Thyroid gland (tissue), 4 donors: ENCODE results near the gene CYP26B1. TPM values are rescaled to one million over a fixed set of nuclear protein-coding genes. Genes with fewer than 3 reads are reported as not detected.

Experiments
- DNase-seq, 2 donors: peaks; one replicate each; pipeline ENCODE4 v3.0.0-alpha.2; 2019
- H3K27ac ChIP-seq, 3 donors: fragments of 200-600 bp; sonication (generic); 1 replicate in 2 of 3; 2 replicates in 1 of 3; pipeline ENCODE4 v1.5.1; 2016 to 2019; ENCODE audit warnings: mild to moderate bottlenecking in 1 of 3, moderate library complexity in 1 of 3
- H3K27me3 ChIP-seq: fragments of 200-600 bp; sonication (generic); one replicate; pipeline ENCODE4 v1.5.1; 2019
- H3K36me3 ChIP-seq, 2 donors: fragments of 200-600 bp; sonication (generic); one replicate each; pipeline ENCODE4 v1.5.1; 2016 to 2019
- H3K4me1 ChIP-seq, 2 donors: fragments of 200-600 bp; sonication (generic); one replicate each; pipeline ENCODE4 v1.5.1; 2017 to 2019
- H3K4me3 ChIP-seq, 3 donors: fragments of 200-600 bp; sonication (generic); replicated peaks in 1 of 3; 1 replicate in 2 of 3; 2 replicates in 1 of 3; pipeline ENCODE4 v1.5.1; 2016; ENCODE audit warnings: mild to moderate bottlenecking in 1 of 3
- H3K9me3 ChIP-seq: fragments of 200-600 bp; sonication (generic); one replicate; pipeline ENCODE4 v1.5.1; 2017
- CTCF ChIP-seq, 6 experiments: fragments of 200-600 bp in 3 of 6; fragments of 450-650 bp in 3 of 6; sonication (generic) in 3 of 6; IDR thresholded peaks; one replicate each; pipeline ENCODE4 v1.5.1; 2016 to 2019; ENCODE audit warnings: antibody characterized with exemption in 6 of 6, mild to moderate bottlenecking in 2 of 6, inconsistent platforms in 1 of 6, moderate library complexity in 1 of 6
- POLR2A ChIP-seq, 2 donors: fragments of 450-650 bp; IDR thresholded peaks; one replicate each; pipeline ENCODE4 v1.6.1; 2017; ENCODE audit warnings: antibody characterized with exemption in 2 of 2, mild to moderate bottlenecking in 2 of 2, moderate library complexity in 1 of 2
- WGBS, 2 donors: methylation state at CpG; one replicate each; pipeline ENCODE4 v1.1.5; 2017; 5-methylcytosine and 5-hydroxymethylcytosine counted together
- intact Hi-C: fragments of 100-400 bp; cut with DNase I; formaldehyde crosslinking; loops from one replicate; pipeline ENCODE4 v1.15.1; 2023
- total RNA-seq, 4 donors: library from RNA; depleted of rRNA; stranded (reverse); fragments of >200 nt; gene quantifications; one replicate each; pipeline ENCODE4 v1.2.3, GENCODE V29; 2016

CYP26B1 gene
- total RNA-seq, 4 donors from 2014 or later = 11.8 to 24.2 (median 16.3) TPM

GRCh38 chr2:72139471-72139873 lies 8.2 kb downstream of the CYP26B1 start:
- Histone ChIP-seq H3K4me1 (peaks cover 64 to 89% of the 10 kb centered on the region in 2 donors), H3K27me3 (no peaks in the 10 kb centered on the region), H3K36me3 (no peaks in the 10 kb centered on the region), H3K9me3 (no peaks in the 10 kb centered on the region), H3K4me3 (no peak overlapping the region), H3K27ac (peak overlapping the region; percentile 76 to 93 (median 91))
- DNase-seq = peak; percentile 28 to 44
- TF ChIP-seq CTCF (IDR thresholded peaks at IDR 0.05) (no peak), POLR2A (IDR thresholded peaks at IDR 0.05) (no peak)
- intact Hi-C loops = loop anchor here (10.0 kb wide), 2 partner anchors 525 to 585 kb away; no protein-coding TSS in a partner anchor
- WGBS, 2 donors = 60 to 77% methylated on average over 7 of the region's 8 CpGs

- Histone ChIP-seq H3K27ac (peak overlapping the region; percentile 83 to 93 (median 91)), H3K4me3 (no peak overlapping the region), H3K36me3 (no peaks in the 10 kb centered on the region), H3K9me3 (no peaks in the 10 kb centered on the region), H3K4me1 (peaks cover 59 to 84% of the 10 kb centered on the region in 2 donors), H3K27me3 (no peaks in the 10 kb centered on the region)
- no peak for TF ChIP-seq CTCF (IDR thresholded peaks at IDR 0.05)
- TF ChIP-seq POLR2A (IDR thresholded peaks at IDR 0.05) = peak in 1 of 2 donors; percentile 60
- intact Hi-C loops = loop anchor here (10.0 kb wide), 2 partner anchors 524 to 584 kb away; no protein-coding TSS in a partner anchor
- 30 to 63% methylated on average over 9 to 14 of the region's 14 CpGs for WGBS, 2 donors
- DNase-seq = peak; percentile 91 to 93
Observed at GRCh38 chr2:72138921-72139381, 8.7 kb downstream of the CYP26B1 start.

- intact Hi-C loops = loop anchor here (10.0 kb wide), 2 partner anchors 523 to 583 kb away; no protein-coding TSS in a partner anchor
- peaks cover 52 to 77% of the 10 kb centered on the region in 2 donors for H3K4me1 ChIP-seq
- H3K27ac ChIP-seq = peak overlapping the region; percentile 83 to 93 (median 91)
- peak; percentile 31 to 41 for DNase-seq
- no peak overlapping the region for H3K4me3 ChIP-seq
- H3K27me3 ChIP-seq = no peaks in the 10 kb centered on the region
- no peaks in the 10 kb centered on the region for H3K36me3 ChIP-seq
- no peak for TF ChIP-seq POLR2A (IDR thresholded peaks at IDR 0.05)
- TF ChIP-seq CTCF (IDR thresholded peaks at IDR 0.05) = no peak
- 69 to 70% methylated on average over 2 to 9 of the region's 24 CpGs for WGBS, 2 donors
- no peaks in the 10 kb centered on the region for H3K9me3 ChIP-seq
Observed at GRCh38 chr2:72138011-72138881, 9.4 kb downstream of the CYP26B1 start.

- intact Hi-C loops = loop anchor here (10.0 kb wide), 2 partner anchors 523 to 583 kb away; no protein-coding TSS in a partner anchor
Observed at GRCh38 chr2:72137498-72138010, 10.1 kb downstream of the CYP26B1 start.

More at GRCh38 chr2:72137498-72138010, 10.1 kb downstream of the CYP26B1 start:
- H3K27me3 ChIP-seq = no peaks in the 10 kb centered on the region
- WGBS, 2 donors = 19 to 20% methylated on average over 7 of the region's 10 CpGs
- H3K4me1 ChIP-seq = peaks cover 47 to 70% of the 10 kb centered on the region in 2 donors
- no peak overlapping the region for H3K4me3 ChIP-seq
- H3K36me3 ChIP-seq = no peaks in the 10 kb centered on the region
- TF ChIP-seq CTCF (IDR thresholded peaks at IDR 0.05) (peak; percentile 73 to 95 (median 84)), POLR2A (IDR thresholded peaks at IDR 0.05) (no peak)
- peak; percentile 60 to 69 for DNase-seq
- H3K9me3 ChIP-seq = no peaks in the 10 kb centered on the region
- H3K27ac ChIP-seq = peak overlapping the region; percentile 15 to 93 (median 91)
